Measurements from ENCODE around the gene USP17L17. TPM values are rescaled to one million over a fixed set of nuclear protein-coding genes. Genes with fewer than 3 reads are reported as not detected.
"Not testable (repeated sequence)": the region's sequence is repeated elsewhere in the genome, so short reads cannot be mapped to it uniquely, and the experiment has no call there.

Gene USP17L17
- total RNA-seq, 4 donors from 2014 or later = not detected

GRCh38 chr4:9271719-9272118 lies 28.0 kb downstream of the USP17L17 start:
- H3K36me3 ChIP-seq, H3K4me1 ChIP-seq, H3K9me3 ChIP-seq, H3K27ac ChIP-seq, H3K4me3 ChIP-seq, H3K27me3 ChIP-seq: not testable (repeated sequence)
- peak in 2 of 3 donors; percentile 57 to 79 for DNase-seq

Other genes with a start within 250 kb of the USP17L17 start
- not detected for gene FAM90A26, start 73.5 kb upstream of the USP17L17 start, total RNA-seq
- gene USP17L10, start 33.2 kb upstream of the USP17L17 start, total RNA-seq = not detected
- not detected for gene USP17L11, start 28.5 kb upstream of the USP17L17 start, total RNA-seq
- not detected for gene USP17L12, start 23.7 kb upstream of the USP17L17 start, total RNA-seq
- not detected for gene USP17L13, start 19.0 kb upstream of the USP17L17 start, total RNA-seq
- not detected for gene USP17L15, start 9.5 kb upstream of the USP17L17 start, total RNA-seq
- not detected for gene USP17L18, start 4.8 kb downstream of the USP17L17 start, total RNA-seq
- not detected for gene USP17L19, start 9.5 kb downstream of the USP17L17 start, total RNA-seq
- gene USP17L20, start 14.2 kb downstream of the USP17L17 start, total RNA-seq = not detected
- not detected for gene USP17L21, start 19.0 kb downstream of the USP17L17 start, total RNA-seq
- not detected for gene USP17L22, start 23.7 kb downstream of the USP17L17 start, total RNA-seq
- not detected for gene USP17L24, start 81.3 kb downstream of the USP17L17 start, total RNA-seq
- gene USP17L25, start 86.0 kb downstream of the USP17L17 start, total RNA-seq = not detected
- gene USP17L26, start 90.8 kb downstream of the USP17L17 start, total RNA-seq = not detected
- not detected for gene USP17L5, start 95.5 kb downstream of the USP17L17 start, total RNA-seq
- not detected for gene USP17L27, start 100.3 kb downstream of the USP17L17 start, total RNA-seq
- not detected for gene USP17L28, start 105.0 kb downstream of the USP17L17 start, total RNA-seq
- gene USP17L29, start 109.8 kb downstream of the USP17L17 start, total RNA-seq = not detected
- gene USP17L30, start 119.2 kb downstream of the USP17L17 start, total RNA-seq = not detected
- not detected for gene DEFB131A, start 200.5 kb downstream of the USP17L17 start, total RNA-seq

Measured in Peyer's patch (tissue), 4 donors.